CD4-positive, alpha-beta T cell (primary cell): ENCODE measurements around the gene PLLP. TPM values are rescaled to one million over a fixed set of nuclear protein-coding genes. Genes with fewer than 3 reads are reported as not detected.
A peak's percentile ranks its signal among the peaks of the same experiment; 100 is the strongest.

Experiments
- ATAC-seq: fragments of 200-7000 bp; cut with Tn5 transposase; one replicate; pipeline ENCODE4 v1.10.0; 2022; ENCODE audit warnings: mild to moderate bottlenecking; ENCODE audit not compliant: poor library complexity
- CTCF ChIA-PET: fragments of 350-600 bp; sonication (Branson Sonifier 250); formaldehyde crosslinking; loops from one replicate; lab custom pipeline; 2021; ENCODE audit warnings: antibody characterized with exemption, inconsistent platforms; lab: Charles Lee
- POLR2A ChIA-PET: fragments of 350-600 bp; sonication (Branson Sonifier 250); formaldehyde crosslinking; loops from one replicate; lab custom pipeline; 2021; ENCODE audit warnings: antibody characterized with exemption, inconsistent platforms; lab: Charles Lee
- DNase-seq, 14 experiments: peaks; one replicate each; pipeline ENCODE4 v3.0.0-alpha.2; 2013 to 2020; ENCODE audit warnings: mixed read lengths in 2 of 14
- H3K27ac ChIP-seq, 2 donors: one replicate each; pipeline versions ENCODE4 v1.5.1 to v1.7.0; 2013; ENCODE audit warnings: low read length in 2 of 2, low read depth in 1 of 2, mild to moderate bottlenecking in 1 of 2
- H3K27me3 ChIP-seq, 2 experiments: 1 replicate in 1 of 2; 2 replicates in 1 of 2; pipeline versions ENCODE4 v1.6.1 to v1.7.0; 2013; ENCODE audit warnings: low read length in 2 of 2, control low read depth in 1 of 2, mild to moderate bottlenecking in 1 of 2, moderate library complexity in 1 of 2; ENCODE audit not compliant: insufficient read depth in 2 of 2, control insufficient read depth in 1 of 2
- H3K36me3 ChIP-seq: one replicate; pipeline ENCODE4 v1.6.1; 2013; ENCODE audit warnings: low read length, control low read depth; ENCODE audit not compliant: insufficient read depth
- H3K4me1 ChIP-seq: one replicate; pipeline ENCODE4 v1.6.1; 2013; ENCODE audit warnings: low read length, control low read depth; ENCODE audit not compliant: insufficient read depth
- H3K4me3 ChIP-seq: one replicate; pipeline ENCODE4 v1.5.1; 2013; ENCODE audit warnings: mild to moderate bottlenecking, low read length, moderate library complexity
- H3K9me3 ChIP-seq, 2 experiments: 1 replicate in 1 of 2; 2 replicates in 1 of 2; pipeline versions ENCODE4 v1.6.1 to v1.7.0; 2013; ENCODE audit warnings: low read length in 2 of 2, mild to moderate bottlenecking in 2 of 2, control low read depth in 1 of 2, moderate library complexity in 1 of 2; ENCODE audit not compliant: control insufficient read depth in 1 of 2, insufficient read depth in 1 of 2
- H3K27ac Mint-ChIP-seq: one replicate; pipeline ENCODE4 v1.8.0; 2020; ENCODE audit warnings: mixed read lengths
- H3K27me3 Mint-ChIP-seq: one replicate; pipeline ENCODE4 v1.8.0; 2021; ENCODE audit warnings: mixed read lengths
- H3K36me3 Mint-ChIP-seq: one replicate; pipeline ENCODE4 v1.8.0; 2021; ENCODE audit warnings: low read depth, mixed read lengths
- H3K4me1 Mint-ChIP-seq: one replicate; pipeline ENCODE4 v1.8.0; 2021; ENCODE audit warnings: low read depth, mixed read lengths
- H3K4me3 Mint-ChIP-seq: one replicate; pipeline ENCODE4 v1.8.0; 2020; ENCODE audit warnings: mild to moderate bottlenecking, mixed read lengths
- H3K9me3 Mint-ChIP-seq: one replicate; pipeline ENCODE4 v1.8.0; 2020; ENCODE audit warnings: mixed read lengths
- intact Hi-C, 2 experiments: fragments of 100-400 bp; cut with DNase I in 1 of 2; cut with micrococcal nuclease in 1 of 2; formaldehyde crosslinking; loops; one replicate each; pipeline versions ENCODE4 v1.15.1 to v1.9.0; 2023 to 2025; cut with DNase I, micrococcal nuclease
- total RNA-seq, 174 experiments: library from RNA in 2 of 174; stranded (reverse) in 2 of 174; gene quantifications; one replicate each; pipeline ENCODE4 v1.2.3 and lab custom pipeline; 2021 to 2026
- TF ChIP-seq, protein P1 (sequence below): fragments of 200-600 bp; IDR thresholded peaks from one replicate; pipeline ENCODE4 v1.8.0; 2022; ENCODE audit warnings: antibody characterized with exemption, mild to moderate bottlenecking

PLLP gene
- total RNA-seq, 2 experiments from 2014 or later, result 1.8 to 2.5 TPM

DNA sequence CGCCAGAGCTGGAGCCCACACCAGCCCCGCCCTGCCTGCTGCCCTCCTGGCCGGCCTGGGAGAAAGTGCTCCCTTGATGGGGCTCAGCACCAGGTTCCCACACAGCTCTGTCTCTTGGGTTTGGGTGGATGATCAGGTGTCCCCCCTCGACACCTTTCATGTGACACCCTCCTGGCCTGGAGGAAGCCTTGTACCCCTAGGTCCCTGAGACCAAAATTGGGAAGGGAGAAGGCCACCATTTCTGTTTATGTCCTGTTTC, 19.4 kb upstream of the PLLP start:
- Mint-ChIP-seq H3K27me3 (peaks cover 5% of the 10 kb centered on the region), H3K9me3 (no peaks in the 10 kb centered on the region), H3K27ac (peak overlapping the region; percentile 32), H3K36me3 (no peaks in the 10 kb centered on the region), H3K4me3 (no peak overlapping the region), H3K4me1 (peaks cover 9% of the 10 kb centered on the region)
- Histone ChIP-seq H3K36me3 (no peaks in the 10 kb centered on the region), H3K27ac (no peak overlapping the region), H3K9me3 (no peaks in the 10 kb centered on the region), H3K4me3 (no peak overlapping the region), H3K27me3 (no peaks in the 10 kb centered on the region), H3K4me1 (peaks cover 36% of the 10 kb centered on the region)
- TF ChIP-seq, protein P1, sequence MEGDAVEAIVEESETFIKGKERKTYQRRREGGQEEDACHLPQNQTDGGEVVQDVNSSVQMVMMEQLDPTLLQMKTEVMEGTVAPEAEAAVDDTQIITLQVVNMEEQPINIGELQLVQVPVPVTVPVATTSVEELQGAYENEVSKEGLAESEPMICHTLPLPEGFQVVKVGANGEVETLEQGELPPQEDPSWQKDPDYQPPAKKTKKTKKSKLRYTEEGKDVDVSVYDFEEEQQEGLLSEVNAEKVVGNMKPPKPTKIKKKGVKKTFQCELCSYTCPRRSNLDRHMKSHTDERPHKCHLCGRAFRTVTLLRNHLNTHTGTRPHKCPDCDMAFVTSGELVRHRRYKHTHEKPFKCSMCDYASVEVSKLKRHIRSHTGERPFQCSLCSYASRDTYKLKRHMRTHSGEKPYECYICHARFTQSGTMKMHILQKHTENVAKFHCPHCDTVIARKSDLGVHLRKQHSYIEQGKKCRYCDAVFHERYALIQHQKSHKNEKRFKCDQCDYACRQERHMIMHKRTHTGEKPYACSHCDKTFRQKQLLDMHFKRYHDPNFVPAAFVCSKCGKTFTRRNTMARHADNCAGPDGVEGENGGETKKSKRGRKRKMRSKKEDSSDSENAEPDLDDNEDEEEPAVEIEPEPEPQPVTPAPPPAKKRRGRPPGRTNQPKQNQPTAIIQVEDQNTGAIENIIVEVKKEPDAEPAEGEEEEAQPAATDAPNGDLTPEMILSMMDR, result no peak
- ChIA-PET POLR2A (no interaction called here), CTCF (interaction anchor here (1.9 kb wide), 1 partner anchor 113 kb away, joined by 6 read pairs; no protein-coding TSS in a partner anchor)
- DNase-seq (no peak), ATAC-seq (no peak)
- intact Hi-C loops, result loop anchor here in 1 of 2 experiments (5.0 kb wide), 3 partner anchors 158 to 428 kb away; partner anchors contain the start of gene POLR2C

DNA sequence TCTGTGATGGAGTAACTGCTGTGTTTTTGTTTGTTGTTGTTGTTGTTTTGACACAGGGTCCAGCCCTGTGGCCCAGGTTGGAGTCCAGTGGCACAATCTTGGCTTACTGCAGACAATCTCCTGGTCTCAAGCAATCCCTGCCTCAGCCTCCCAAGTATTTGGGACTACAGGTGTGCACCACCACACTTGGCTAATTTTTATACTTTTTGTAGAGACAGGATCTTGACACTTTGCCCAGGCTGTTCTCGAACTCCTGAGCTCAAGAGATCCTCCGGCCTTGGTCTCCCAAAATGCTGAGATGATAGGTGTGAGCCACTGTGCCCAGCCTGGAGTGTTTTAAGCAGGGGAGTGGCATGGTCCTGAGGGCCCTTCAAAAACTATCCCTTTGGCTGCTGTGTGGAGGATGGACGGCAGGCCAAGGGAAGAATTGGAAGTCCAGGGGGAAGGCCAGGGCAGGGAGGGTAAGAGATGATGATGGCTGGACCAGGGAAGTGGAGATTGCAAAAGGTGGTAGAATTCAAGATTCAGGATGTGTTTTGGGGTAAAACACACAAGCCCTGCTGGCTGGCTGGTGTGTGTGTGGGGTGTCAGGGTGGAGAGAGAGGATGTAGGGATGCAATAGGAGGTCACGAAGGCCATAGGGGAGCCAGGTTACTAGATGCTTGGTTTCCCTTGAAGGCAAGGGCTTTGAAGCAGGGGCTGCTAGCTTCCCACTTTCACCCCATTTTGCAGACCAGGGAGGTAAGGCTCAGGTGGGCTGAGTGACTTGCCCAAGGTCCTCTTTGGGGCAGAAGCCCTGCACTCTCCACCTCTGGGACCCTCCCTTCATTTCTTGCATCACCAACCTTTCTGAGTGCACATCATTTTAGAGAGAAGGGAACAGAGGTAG, 18.8 kb upstream of the PLLP start:
- peaks cover 42% of the 10 kb centered on the region for H3K4me1 ChIP-seq
- ATAC-seq (no peak), DNase-seq (no peak)
- Mint-ChIP-seq H3K27ac (peak overlapping the region; percentile 22), H3K4me1 (peaks cover 9% of the 10 kb centered on the region), H3K4me3 (no peak overlapping the region), H3K9me3 (no peaks in the 10 kb centered on the region), H3K36me3 (no peaks in the 10 kb centered on the region), H3K27me3 (peaks cover 5% of the 10 kb centered on the region)
- H3K36me3 ChIP-seq, result no peaks in the 10 kb centered on the region
- H3K27ac ChIP-seq, result no peak overlapping the region
- CTCF ChIA-PET, result interaction anchor here (1.9 to 4.5 kb wide), 3 partner anchors 114 to 216 kb away, joined by 6 to 72 read pairs (median 9); no protein-coding TSS in a partner anchor
- TF ChIP-seq, protein P1, result no peak
- intact Hi-C loops, result loop anchor here in 1 of 2 experiments (5.0 kb wide), 3 partner anchors 159 to 429 kb away; partner anchors contain the start of gene POLR2C
- POLR2A ChIA-PET, result interaction anchor here (1.1 kb wide), 1 partner anchor 115 kb away, joined by 3 read pairs; no protein-coding TSS in a partner anchor
- H3K4me3 ChIP-seq, result no peak overlapping the region
- H3K9me3 ChIP-seq, result no peaks in the 10 kb centered on the region
- no peaks in the 10 kb centered on the region for H3K27me3 ChIP-seq

DNA sequence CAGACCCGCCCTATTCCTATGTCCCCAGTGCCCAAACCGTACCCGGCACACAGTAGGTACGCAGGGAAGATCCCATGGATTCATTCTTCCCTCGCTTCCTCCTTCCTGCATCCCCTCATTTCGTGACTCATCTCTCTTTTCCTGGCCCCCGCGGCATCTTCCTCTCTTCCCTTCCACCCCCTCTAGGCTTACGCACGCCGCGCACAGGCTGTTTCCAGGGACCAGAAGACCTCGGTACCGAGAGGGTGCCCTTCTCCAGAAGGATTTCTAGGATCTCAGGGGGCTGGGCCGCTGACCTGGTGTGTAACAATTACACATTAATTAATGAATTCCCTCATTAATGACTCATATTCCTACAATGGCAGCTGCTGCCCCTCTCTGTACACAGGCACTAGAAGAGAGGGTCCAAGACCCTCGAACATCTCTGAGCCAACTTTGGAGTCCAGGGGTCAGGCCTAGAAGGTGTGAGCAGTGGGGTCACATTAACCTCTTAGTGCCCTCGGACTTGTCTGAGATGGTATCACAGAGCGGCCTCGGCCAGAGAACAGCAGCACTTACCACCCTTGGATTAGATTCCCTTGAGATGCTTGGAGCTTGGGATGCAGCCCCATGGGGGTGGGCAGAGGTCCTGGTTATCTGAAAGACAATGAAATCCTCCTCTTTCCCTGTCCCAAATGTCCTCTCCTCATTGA, 16.8 kb upstream of the PLLP start:
- Histone ChIP-seq H3K4me1 (peaks cover 54% of the 10 kb centered on the region), H3K36me3 (no peaks in the 10 kb centered on the region), H3K4me3 (peak overlapping the region; percentile 58), H3K27me3 (no peaks in the 10 kb centered on the region), H3K9me3 (no peaks in the 10 kb centered on the region), H3K27ac (peak overlapping the region in 1 of 2 donors; percentile 19)
- no peak for ATAC-seq
- H3K27ac Mint-ChIP-seq, result no peak overlapping the region
- peak in 1 of 14 experiments; percentile 11 for DNase-seq
- intact Hi-C loops, result loop anchor here (1.0 to 5.0 kb wide), 6 partner anchors 16 to 431 kb away; partner anchors contain the start of genes PLLP (in 1 of the 2), POLR2C (in 1 of the 2), PSME3IP1 (in 1 of the 2) and RSPRY1 (in 1 of the 2)
- ChIA-PET CTCF (interaction anchor here (0.7 to 4.5 kb wide), 12 partner anchors 10 to 236 kb away, joined by 3 to 72 read pairs (median 7); partner anchors contain the start of genes CCDC102A, CIAPIN1, COQ9 and POLR2C), POLR2A (interaction anchor here (1.0 to 2.8 kb wide), 10 partner anchors 12 to 218 kb away, joined by 4 to 31 read pairs (median 6); partner anchors contain the start of genes CIAPIN1, COQ9, POLR2C and PSME3IP1)
- H3K36me3 Mint-ChIP-seq, result no peaks in the 10 kb centered on the region
- H3K4me1 Mint-ChIP-seq, result peaks cover 16% of the 10 kb centered on the region
- H3K27me3 Mint-ChIP-seq, result no peaks in the 10 kb centered on the region
- peak overlapping the region; percentile 51 for H3K4me3 Mint-ChIP-seq
- H3K9me3 Mint-ChIP-seq, result no peaks in the 10 kb centered on the region
- TF ChIP-seq, protein P1, result no peak
